ENCODE results near the gene EPAS1.

DNA sequence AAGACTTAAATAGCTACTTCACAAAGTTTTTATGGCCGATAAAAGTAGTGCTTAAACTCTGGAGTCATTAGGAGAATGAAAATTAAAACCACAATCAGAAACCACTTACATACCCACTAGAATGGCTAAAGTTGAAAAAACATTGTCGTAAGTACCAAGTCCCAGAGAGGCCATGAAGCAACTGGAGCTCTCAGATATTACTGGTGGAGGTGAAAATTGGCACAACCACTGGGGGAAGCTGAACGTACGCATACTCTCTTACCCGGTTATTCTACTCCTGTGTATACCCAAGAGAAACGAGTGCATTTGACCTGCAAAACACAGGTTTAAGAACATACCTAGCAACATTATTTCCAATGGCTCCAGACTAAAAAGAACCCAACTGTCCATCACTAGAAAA is 105.7 kb downstream of the EPAS1 start:
- no peak for TF ChIP-seq POLR2AphosphoS5 (IDR thresholded peaks at IDR 0.05)
- TF ChIP-seq, protein P1, sequence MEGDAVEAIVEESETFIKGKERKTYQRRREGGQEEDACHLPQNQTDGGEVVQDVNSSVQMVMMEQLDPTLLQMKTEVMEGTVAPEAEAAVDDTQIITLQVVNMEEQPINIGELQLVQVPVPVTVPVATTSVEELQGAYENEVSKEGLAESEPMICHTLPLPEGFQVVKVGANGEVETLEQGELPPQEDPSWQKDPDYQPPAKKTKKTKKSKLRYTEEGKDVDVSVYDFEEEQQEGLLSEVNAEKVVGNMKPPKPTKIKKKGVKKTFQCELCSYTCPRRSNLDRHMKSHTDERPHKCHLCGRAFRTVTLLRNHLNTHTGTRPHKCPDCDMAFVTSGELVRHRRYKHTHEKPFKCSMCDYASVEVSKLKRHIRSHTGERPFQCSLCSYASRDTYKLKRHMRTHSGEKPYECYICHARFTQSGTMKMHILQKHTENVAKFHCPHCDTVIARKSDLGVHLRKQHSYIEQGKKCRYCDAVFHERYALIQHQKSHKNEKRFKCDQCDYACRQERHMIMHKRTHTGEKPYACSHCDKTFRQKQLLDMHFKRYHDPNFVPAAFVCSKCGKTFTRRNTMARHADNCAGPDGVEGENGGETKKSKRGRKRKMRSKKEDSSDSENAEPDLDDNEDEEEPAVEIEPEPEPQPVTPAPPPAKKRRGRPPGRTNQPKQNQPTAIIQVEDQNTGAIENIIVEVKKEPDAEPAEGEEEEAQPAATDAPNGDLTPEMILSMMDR (IDR thresholded peaks at IDR 0.05) = no peak
- no peak for TF ChIP-seq POLR2A (IDR thresholded peaks at IDR 0.05)
- no peak for TF ChIP-seq EP300 (IDR thresholded peaks at IDR 0.05)

Data from stomach (tissue), 4 donors.